ENCODE measurements around the gene GAS2L1. TPM values are rescaled to one million over a fixed set of nuclear protein-coding genes. Genes with fewer than 3 reads are reported as not detected.

The GAS2L1 gene
- total RNA-seq: 1 to 10 TPM; 7.6 to 8.6 TPM

GRCh38 chr22:29306175-29306834 is at the start of gene GAS2L1:
Gene GAS2L1, plus strand, starts transcription at chr22:29306650. Its CDS starts 1,456 bp downstream, at chr22:29308106.

GRCh38 chr22:29267858-29268510 is 38.5 kb upstream of the GAS2L1 start, which contains the start of the genes EWSR1 and RHBDD3:
Gene EWSR1, plus strand, starts transcription at chr22:29268268. Its CDS starts 69 bp downstream, at chr22:29268337.
Gene RHBDD3, minus strand, starts transcription at chr22:29267981. Its CDS starts 2,355 bp downstream, at chr22:29265626.

DNA sequence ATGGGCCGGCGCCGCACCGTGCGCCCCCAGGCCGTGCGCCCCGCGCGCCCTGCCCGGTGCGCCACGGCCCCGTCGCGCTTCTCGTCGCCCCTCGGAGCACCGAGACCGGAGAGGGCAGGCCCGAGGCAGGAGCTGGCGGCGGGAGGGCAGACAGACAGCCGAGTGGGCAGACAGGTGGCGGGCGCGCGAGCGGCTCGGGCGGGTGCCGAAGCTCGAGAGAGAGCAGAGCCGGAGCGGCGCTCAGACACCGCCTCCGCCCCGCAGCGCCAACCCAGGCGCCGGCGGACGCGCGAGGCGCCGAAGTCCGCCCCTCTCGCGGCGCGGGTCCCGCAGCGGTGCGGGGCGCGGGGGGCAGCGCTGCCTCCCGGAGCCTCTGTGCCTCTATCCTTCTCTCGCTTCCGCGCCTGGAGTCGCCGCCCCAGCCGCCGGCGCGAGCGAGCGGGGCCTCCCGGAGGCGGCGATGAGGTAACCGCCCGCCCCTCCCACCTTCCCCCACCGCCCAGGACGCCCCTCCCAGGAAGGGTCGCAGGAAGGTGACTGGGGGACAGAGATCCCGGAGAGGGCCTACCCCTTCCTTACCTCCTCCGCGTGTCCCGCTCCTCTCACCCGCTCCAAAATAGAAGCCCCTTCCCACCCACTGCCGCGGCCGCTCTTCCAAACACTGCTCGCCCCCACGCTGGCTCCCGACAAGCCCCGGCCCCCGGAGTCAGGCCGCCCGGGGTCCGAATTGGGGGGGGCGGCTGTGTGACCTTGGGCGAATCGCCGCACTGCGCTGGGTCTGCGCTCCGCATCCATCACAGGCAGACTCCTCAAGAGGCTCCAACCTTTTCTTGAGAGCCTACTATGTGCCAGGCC is 9.1 kb downstream of the GAS2L1 start, which contains the start of gene RASL10A:
Gene RASL10A (minus strand): TSS at position 412 of the 855 bp plus-strand sequence. CDS start 451 bp downstream, outside the sequence.

Small RNAs within 50 kb of the gene (microRNA-seq; reads per million reads assigned to microRNA genes)
- gene MIR3653 (ENCODE audit: borderline microRNAs expressed, borderline replicate concordance): 31.5 reads per million, percentile 57 among the genes with 10 or more reads in this experiment

Other genes starting within 250 kb of the GAS2L1 start
- not detected for gene C22orf31, start 244.8 kb upstream of the GAS2L1 start, total RNA-seq
- not detected for gene KREMEN1, start 233.6 kb upstream of the GAS2L1 start, total RNA-seq
- gene EMID1, start 100.8 kb upstream of the GAS2L1 start, total RNA-seq: not detected
- 10 to 100 TPM; 22.4 to 22.7 TPM for gene RHBDD3, start 38.7 kb upstream of the GAS2L1 start, total RNA-seq
- gene EWSR1, start 38.4 kb upstream of the GAS2L1 start, total RNA-seq: 100 to 1,000 TPM; 307 to 309 TPM
- gene RASL10A, start 9.0 kb downstream of the GAS2L1 start, total RNA-seq: 1 to 10 TPM; 1.2 to 1.5 TPM
- 10 to 100 TPM; 60.2 to 63.8 TPM for gene AP1B1, start 81.9 kb downstream of the GAS2L1 start, total RNA-seq
- gene RFPL1, start 131.9 kb downstream of the GAS2L1 start, total RNA-seq: not detected
- gene NEFH, start 173.6 kb downstream of the GAS2L1 start, total RNA-seq: 1 to 10 TPM; 1.3 to 1.5 TPM
- gene THOC5, start 247.1 kb downstream of the GAS2L1 start, total RNA-seq: 10 to 100 TPM; 47.4 to 51.5 TPM